SHP77 (cell line): ENCODE measurements around the gene RELN.

ENCODE experiments used
- DNase-seq, 2 experiments: peaks; one replicate each; lab custom pipeline; 2025; lab: John Stamatoyannopoulos, UW

RELN gene

GRCh38 chr7:103683348-103683747 lies 306.1 kb downstream of the RELN start:
- no peak for DNase-seq

- DNase-seq = no peak
Observed at GRCh38 chr7:103680161-103681144, 309.0 kb downstream of the RELN start.

- DNase-seq = no peak
Observed at GRCh38 chr7:103679151-103680132, 310.0 kb downstream of the RELN start.

GRCh38 chr7:103668279-103668941 lies 321.0 kb downstream of the RELN start:
- DNase-seq = no peak

GRCh38 chr7:103666326-103666725 lies 323.1 kb downstream of the RELN start:
- no peak for DNase-seq

GRCh38 chr7:103664577-103664976 lies 324.9 kb downstream of the RELN start:
- no peak for DNase-seq

GRCh38 chr7:103660455-103661371 lies 328.7 kb downstream of the RELN start:
- DNase-seq = no peak

- no peak for DNase-seq
Observed at GRCh38 chr7:103658055-103659005, 331.1 kb downstream of the RELN start.

GRCh38 chr7:103657474-103657894 lies 332.0 kb downstream of the RELN start:
- no peak for DNase-seq

- no peak for DNase-seq
Observed at GRCh38 chr7:103656221-103656620, 333.2 kb downstream of the RELN start.

- no peak for DNase-seq
Observed at GRCh38 chr7:103651593-103652377, 337.7 kb downstream of the RELN start.

GRCh38 chr7:103649052-103649451 lies 340.4 kb downstream of the RELN start:
- no peak for DNase-seq

GRCh38 chr7:103648135-103648534 lies 341.3 kb downstream of the RELN start:
- no peak for DNase-seq

- DNase-seq = no peak
Observed at GRCh38 chr7:103644319-103644718, 345.1 kb downstream of the RELN start.

GRCh38 chr7:103640031-103640779 lies 349.3 kb downstream of the RELN start:
- DNase-seq = no peak

- no peak for DNase-seq
Observed at GRCh38 chr7:103637726-103638125, 351.7 kb downstream of the RELN start.

GRCh38 chr7:103637094-103637493 lies 352.4 kb downstream of the RELN start:
- no peak for DNase-seq

GRCh38 chr7:103636153-103636552 lies 353.3 kb downstream of the RELN start:
- no peak for DNase-seq
